SK-N-SH (cell line): ENCODE results near the gene SYNGR4.
A peak's percentile ranks its signal among the peaks of the same experiment; 100 is the strongest.

Experiments
- CHD2 ChIP-seq: fragments of 150-350 bp; IDR thresholded peaks from 2 replicates; pipeline ENCODE4 v1.6.1; 2018; ENCODE audit warnings: low read length; ENCODE audit not compliant: partially characterized antibody
- CTCF ChIP-seq: fragments of 200-600 bp; sonication (generic); IDR thresholded peaks from 2 replicates; pipeline ENCODE4 v1.6.1; 2017; ENCODE audit warnings: antibody characterized with exemption, mild to moderate bottlenecking, moderate library complexity
- EP300 ChIP-seq, 2 experiments: IDR thresholded peaks; 2 replicates each; pipeline versions ENCODE4 v1.4.0 to v1.6.1; 2012; ENCODE audit warnings: borderline replicate concordance in 1 of 2, low read depth in 1 of 2, low read length in 1 of 2
- EZH2phosphoT487 ChIP-seq: fragments of 200-600 bp; sonication (generic); IDR thresholded peaks from 2 replicates; pipeline ENCODE4 v1.6.1; 2017; ENCODE audit warnings: low read depth, mixed run types, mild to moderate bottlenecking, antibody characterized with exemption, moderate library complexity, borderline replicate concordance
- GABPA ChIP-seq: IDR thresholded peaks from 2 replicates; pipeline ENCODE4 v1.4.0; 2012; ENCODE audit warnings: low read depth, mild to moderate bottlenecking
- MXI1 ChIP-seq: IDR thresholded peaks from 2 replicates; pipeline ENCODE4 v1.6.1; 2012; ENCODE audit warnings: mild to moderate bottlenecking, low read depth, low read length, improper control_type of control experiment
- POLR2AphosphoS5 ChIP-seq: IDR thresholded peaks from 2 replicates; pipeline ENCODE4 v1.6.1; 2012; ENCODE audit warnings: low read depth, low read length
- RAD21 ChIP-seq: IDR thresholded peaks from 2 replicates; pipeline ENCODE4 v1.6.1; 2012; ENCODE audit warnings: mild to moderate bottlenecking, low read length
- RFX5 ChIP-seq: IDR thresholded peaks from 2 replicates; pipeline ENCODE4 v1.6.1; 2012; ENCODE audit warnings: mild to moderate bottlenecking, improper control_type of control experiment, low read length
- TAF1 ChIP-seq: IDR thresholded peaks from 2 replicates; pipeline ENCODE4 v1.6.1; 2012; ENCODE audit warnings: low read depth, mild to moderate bottlenecking, low read length, moderate library complexity, borderline replicate concordance

- TF ChIP-seq TAF1 = no peak
- TF ChIP-seq MXI1 = no peak
- peak; percentile 82 for TF ChIP-seq CTCF
- TF ChIP-seq RAD21 = peak; percentile 67
- no peak for TF ChIP-seq GABPA
- no peak for TF ChIP-seq EP300 (IDR thresholded peaks at IDR 0.05; ENCODE audit: borderline replicate concordance in 1 of 2, low read depth in 1 of 2, low read length in 1 of 2)
- no peak for TF ChIP-seq POLR2AphosphoS5
- no peak for TF ChIP-seq CHD2
- no peak for TF ChIP-seq RFX5
- no peak for TF ChIP-seq EZH2phosphoT487
Measured at GRCh38 chr19:48351341-48351752, 12.8 kb upstream of the SYNGR4 start.
